D341Med (cell line): ENCODE data around the gene TARS3.

Experiments used
- DNase-seq: peaks from one replicate; pipeline ENCODE4 v3.0.0; 2012; ENCODE audit warnings: low spot score

TARS3 gene

DNA sequence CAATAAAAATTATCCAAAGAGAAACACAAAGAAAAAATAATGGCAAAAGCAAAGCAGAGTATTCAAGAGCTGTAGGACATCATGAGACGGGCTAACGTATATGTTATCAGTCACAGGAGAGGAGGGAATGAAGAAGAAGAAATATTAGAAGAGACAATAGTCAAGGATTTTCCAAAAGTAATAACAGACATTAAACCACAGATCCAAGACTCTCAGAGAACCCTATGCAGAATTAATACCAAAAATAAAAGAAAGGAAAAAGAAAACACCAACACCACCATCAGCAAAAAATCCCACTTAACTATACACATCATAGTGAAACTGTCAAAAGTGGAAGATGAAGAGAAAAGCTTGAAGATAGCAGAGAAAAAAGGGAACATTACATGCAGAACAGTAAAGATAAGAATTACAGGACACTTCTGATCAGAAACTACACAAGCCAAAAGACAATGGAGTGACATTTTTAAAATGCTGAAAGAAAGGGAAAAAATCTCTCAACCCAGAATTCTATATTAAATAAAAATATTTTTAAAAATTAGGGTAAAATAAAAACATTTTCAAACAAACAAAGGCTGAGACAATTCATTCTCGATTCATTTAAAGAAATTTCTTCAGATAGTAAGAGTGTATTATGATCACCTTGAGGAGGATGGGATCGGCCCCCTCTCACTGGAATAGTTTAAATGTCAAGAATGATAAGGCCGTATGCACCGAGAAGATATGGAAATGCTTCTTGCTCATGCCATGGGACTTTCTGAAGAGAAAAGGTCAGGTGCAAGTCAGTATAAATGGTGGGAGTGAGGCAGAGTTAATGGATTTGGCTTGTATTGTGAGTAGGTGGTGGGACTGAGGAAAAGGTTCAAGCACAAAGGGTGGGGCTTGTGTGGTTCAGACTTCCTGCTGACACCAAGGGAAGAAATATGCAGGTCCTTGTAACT lies 100.6 kb downstream of the TARS3 start:
- DNase-seq, result no peak

DNA sequence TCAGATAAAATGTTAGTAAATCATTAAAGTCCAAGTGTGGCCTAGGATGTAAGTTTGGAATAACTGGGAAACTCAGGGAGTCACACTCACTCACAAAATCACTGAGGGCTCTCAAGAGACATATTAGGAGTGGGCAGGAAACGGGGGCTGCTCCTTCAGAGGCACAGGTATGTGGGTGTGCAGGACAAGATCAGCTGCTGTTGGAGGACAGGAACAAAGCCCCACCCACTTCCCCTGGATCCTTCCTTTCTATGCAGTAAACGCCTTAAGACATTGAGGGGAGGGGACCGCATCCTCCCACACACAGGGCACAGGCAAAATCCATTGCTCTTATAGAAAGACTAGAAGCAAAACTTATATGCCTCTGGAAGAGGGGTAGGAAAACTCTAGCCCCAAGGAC lies 102.3 kb downstream of the TARS3 start:
- no peak for DNase-seq

DNA sequence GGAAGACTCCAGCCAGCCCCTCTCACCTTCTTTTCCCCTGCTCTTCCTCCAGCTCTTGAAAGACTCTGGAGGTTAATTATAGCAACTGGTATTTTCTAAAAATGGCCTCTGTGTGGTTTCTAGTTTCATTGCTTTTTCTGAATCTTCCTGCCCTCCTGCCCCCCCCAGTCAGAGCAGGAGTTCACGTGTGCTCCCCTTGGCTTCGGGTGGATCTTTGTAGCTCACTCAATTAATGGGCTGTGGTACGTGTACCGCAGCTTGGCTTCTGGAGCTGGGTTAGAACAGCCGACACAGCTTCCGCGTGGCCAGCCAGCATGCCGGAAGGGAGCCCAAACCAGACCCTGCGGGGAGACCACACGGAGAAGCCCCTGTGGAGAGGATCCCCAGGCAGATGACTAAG lies 103.6 kb downstream of the TARS3 start:
- DNase-seq, result no peak

DNA sequence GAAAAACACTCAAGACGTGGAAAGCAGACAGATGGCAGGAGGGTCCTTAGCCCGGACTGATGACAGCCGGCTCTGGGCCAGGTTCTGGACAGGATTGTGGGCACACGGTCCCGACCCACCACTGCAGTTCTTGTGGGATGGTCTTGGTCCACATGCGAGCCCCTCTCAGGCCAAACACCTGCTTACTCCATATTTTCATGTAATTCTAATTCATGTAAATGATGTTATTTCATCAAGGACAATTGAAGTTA lies 104.7 kb downstream of the TARS3 start:
- no peak for DNase-seq

DNA sequence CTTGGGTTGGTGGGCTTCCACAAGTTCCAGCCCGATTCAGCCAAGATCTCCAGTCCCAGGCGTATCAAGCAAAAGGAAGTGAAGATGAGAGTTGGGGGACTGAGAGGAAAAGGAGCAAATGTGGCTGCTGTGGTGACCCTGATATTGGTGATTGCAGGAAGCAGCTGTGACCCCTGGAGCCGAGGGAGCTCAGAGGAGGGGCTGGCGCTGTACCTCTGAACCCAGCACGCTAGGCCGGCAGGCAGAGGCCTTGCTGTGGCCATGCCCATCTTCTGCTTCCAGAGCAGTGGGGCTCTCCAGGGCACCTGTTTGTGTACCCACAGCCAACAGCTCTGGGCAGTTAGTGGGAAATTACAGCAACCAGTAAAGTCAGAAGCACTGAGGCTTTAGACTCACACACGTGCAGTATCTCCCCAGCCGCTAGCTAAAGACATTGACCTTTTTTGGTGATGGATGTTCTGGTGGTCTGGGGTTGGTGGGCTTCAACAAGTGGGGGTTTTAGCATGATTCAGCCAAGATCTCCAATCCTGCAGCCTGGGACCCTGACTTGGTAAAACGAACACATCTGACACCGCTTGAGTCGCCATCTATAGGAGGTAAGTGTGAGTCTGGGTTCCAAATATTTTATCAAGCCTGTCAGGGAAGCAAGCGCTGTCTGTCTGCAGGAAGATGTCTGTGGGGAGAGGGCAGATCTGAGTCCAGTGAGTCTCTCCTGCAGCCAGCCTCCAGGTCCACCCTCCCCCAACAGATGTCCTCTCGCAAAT lies 105.2 kb downstream of the TARS3 start:
- no peak for DNase-seq

DNA sequence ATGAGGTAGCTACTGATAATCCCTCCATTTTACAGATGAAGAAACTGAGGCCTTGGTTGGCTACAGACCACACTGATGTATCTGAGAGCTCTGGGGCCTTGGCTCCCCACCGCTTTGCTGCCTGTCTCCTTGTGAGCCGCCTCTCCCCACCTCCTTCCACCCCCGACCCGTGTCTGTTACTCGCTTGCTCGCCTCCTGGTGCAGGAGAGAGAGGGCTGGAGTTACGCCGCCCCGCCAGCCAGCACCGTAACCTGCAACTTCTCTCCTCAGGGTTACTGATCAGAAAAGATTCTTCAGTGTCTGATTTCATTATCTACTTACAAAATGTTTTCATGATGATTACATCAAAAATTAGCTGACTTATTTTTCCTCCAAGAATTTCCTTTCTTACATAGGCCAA lies 106.2 kb downstream of the TARS3 start:
- DNase-seq, result no peak

DNA sequence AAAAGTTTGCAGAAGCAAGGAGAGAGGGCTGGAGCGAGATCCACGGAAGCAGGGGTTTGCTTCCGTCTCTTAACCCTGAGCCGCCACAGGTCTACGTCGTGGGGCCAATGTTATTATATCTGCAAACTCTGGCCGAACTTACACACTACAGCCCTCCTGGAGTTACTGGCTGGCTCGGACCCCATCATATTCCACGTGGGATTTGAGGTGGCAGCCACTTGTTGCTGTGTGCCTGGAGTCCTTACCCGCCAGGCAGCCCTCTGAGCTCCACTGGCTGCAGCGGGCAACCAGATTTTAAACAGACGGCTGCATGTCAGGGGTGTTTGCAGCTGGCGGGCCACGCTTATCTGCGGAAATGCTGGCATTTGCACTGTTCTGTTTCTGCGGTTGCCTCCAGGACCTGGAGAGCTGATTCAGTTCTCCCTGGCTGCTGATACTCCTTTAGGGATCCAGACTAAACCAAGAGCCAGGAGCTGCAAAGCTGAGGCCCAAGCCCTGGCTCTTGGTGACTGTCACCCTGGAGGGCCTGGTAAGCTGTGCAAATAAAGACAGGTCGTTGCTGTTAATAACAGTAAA lies 106.8 kb downstream of the TARS3 start:
- no peak for DNase-seq

DNA sequence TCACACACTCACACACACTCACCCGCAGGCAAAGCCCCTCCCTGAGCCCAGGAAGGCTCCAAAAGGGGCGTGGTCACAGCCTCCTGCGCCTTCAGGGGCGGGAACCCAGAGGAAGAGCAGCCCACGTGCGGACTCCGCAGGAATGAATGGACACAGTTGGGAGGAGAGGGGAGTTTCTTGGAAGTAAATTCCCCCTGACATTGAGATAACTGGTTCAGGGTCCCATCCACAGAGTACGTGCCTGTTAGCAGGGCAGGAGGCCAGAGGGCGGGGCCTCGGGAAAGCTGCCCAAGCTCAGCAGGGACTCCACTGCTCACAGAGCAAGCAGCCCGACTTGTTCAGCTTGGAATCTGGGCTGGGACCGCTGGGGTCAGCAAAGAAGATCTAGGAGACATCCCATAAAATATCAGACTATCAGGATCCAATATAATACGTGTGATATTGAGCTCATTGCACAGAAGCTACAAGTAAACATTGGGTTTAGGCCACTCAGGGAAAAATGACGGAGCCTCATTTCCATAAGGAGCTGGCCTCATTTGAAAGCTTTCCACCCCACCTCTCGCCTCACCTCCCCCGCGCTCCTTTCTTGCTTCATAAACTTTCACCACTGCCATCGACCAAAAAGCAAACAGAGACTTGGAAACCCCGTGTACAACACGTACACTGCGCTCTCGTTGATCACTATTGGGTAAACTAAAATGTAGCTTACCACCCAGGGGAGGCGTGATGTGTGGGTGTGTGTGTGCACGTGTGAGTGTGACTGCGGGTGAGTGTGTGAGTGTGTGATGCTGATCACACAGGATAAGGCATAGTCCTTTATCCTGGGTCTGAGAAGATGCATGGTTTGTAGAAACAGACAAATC lies 108.1 kb downstream of the TARS3 start:
- DNase-seq, result no peak

DNA sequence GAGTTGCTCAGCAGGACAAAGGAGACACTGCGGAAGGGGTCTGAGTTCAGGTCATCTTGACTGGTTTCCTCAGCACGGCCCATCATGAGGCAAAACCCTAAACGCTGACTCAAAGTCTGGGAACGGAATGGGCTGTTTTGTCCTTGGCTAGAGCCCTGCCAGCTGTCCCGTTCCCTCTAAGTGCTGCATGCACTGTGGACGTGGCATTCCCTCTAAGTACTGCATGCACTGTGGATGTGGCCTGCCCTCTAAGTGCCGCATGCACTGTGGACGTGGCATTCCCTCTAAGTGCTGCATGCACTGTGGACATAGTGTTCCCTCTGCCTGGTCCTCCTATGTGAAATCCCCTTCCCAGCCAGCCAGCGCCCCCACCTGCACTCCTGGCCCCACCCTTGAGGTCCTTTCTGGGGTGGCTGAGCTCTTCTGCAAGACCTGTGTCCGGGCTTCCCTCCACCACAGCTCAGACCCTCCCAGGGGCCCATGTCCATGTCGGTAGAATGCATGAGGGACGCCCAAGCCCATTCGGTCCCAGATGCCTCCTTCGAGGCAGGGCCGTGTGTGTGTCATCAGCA lies 108.8 kb downstream of the TARS3 start:
- no peak for DNase-seq

DNA sequence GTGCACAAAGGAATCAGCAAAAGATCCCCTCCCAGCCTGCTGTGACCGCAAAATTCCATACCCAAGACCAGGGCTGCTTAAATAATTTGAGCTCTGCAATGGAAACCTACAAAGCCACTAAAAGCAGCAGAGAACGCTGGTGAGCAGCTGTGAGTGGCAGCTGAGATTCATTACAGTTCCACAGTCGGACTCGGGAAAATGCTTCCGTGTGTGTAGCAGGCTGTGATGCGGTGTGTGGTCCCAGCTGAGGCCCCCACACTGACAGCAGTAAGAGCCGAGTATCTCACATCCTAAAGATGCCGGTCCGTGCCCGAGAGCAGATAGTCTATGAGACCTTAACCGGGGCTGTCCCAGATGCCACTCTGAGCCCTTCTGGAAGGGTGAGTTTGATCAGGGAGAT lies 109.5 kb downstream of the TARS3 start:
- no peak for DNase-seq

DNA sequence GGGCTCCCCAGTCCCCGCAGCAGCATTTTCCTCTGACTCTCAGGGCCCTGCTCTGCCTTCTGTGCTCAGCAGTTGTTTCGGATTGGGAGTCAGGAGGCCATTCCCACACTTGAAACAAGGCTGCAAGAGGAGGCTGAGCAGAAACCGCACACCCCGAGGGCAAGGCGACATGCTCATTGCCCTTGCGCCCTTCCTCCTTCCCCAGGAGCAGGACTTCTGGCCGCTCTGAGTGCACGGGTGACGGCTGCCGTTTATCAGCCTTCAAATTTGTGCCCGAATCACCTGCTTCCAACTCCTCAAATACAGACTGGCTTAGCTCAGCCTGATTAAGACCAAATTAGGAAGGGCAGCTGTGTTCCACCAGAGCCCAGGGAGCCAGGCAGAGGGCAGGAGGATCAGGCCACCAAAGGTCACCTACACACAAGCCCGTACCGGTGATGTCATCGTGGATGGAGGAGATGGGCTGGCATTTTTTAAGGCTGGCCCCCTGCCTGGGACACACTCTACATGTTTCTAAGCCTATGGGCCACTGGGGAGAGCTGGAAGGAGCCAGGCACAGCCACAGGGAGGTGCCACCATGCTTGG lies 110.2 kb downstream of the TARS3 start:
- no peak for DNase-seq

DNA sequence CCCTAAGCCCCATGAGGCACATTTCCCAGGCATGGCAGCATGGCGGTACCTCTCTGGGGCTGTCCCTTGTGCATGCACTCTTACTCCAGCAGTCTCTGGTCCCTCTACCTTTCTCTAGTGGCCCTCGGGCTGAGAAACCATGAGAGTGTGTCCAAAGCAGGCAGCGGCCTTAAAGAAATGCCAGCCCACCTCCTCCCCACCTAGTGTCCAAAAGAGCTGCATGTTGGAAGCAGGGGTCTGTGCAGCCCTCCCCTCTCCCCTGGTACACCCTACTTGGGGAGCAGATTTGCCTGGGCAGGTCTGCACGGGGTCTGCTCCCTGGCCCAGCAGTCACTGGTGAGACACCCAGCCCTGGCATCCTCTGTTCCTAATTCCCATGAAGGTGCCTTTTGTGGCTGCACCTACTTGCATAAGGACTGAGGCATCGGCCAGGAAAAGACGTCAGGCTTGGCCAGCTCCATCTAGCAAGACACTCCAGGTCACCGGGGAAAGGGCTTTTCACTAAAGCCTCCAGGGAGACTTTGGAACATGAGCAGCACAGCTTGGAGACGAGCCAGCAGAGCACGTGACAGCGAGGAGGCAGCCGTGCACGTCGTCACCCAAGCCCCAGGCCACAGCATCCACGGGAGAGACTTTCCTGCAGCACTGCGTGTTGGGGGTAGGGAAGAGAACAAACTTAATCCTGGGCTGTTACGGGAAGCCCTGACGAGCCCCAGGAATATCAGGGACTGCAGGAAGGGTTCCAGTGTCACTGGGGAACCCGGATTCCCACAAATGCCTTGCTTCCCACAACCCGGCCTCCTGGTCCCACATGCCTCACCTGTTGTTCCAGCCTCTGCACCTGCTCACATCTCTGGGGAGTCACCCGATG lies 110.9 kb downstream of the TARS3 start:
- peak; percentile 68 for DNase-seq

DNA sequence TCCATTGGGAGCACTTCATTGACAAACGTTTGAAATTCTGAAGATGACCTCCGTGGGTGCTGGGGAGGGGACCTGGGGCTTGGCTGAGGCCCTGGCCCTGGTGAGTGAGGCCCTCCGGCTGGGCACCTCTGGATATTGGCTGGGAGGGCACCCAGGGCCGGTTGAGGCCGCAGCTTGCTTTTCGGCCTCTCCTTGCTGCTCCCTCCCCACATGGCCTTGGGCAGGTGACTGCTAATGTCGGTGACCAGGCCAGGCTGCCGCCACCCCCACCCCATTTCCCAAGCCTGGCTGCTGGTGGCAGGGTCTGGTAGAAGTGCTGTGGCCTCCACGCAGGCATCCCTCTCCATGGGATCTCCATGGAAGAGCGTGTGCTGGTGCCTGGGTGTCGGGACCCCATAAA lies 111.6 kb downstream of the TARS3 start:
- DNase-seq, result no peak

DNA sequence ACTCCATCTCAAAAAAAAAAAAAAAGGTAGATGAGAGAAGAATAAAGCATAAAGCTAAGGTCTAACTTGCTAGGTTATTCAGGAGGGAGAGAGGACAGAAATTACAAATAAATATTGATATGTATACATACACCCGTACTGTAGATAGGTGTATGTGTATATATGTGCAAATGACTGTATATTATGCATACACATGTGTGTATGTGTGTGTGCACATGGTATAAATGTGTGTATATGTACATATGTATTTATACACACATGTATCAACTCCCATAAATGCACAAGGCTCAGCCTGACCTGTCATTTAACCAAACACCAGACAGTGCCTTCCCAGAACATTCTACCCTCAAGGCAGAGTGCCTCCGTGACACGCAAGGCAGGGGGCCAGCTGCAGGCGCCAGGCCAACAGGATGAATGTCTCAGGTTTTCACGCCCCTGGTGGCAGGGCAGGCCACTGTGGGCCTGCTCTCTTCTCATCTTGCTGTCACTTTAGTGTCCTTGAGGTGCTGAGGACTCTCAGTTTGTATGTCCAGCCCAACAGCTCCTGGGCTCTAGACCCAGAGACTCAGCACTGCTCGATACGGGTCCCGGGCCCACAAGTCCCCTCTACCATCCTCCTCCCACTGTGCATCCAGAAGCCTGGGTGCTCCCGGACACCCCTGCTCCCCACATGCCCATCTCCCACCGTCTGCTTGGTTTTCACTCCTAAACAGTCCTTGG lies 112.5 kb downstream of the TARS3 start:
- DNase-seq, result no peak

DNA sequence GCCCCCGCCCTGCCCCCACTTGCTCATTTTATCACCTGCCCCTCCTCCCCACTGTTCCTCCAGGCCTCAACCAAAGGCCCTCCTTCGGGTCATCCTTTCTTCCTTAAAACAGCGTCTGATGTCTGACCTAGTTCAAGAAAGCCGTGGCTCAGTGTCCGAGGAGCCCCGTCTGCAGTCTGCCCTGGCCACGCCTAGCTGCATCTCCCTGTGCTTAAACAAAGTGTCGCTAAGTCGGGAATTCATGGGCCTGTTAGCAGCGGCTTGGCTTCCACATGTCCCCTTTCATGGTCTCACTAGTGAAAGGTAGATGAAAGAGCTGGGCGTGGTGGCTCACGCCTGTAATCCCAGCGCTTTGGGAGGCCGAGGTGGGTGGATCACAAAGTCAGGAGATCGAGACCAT lies 113.3 kb downstream of the TARS3 start:
- DNase-seq, result no peak

DNA sequence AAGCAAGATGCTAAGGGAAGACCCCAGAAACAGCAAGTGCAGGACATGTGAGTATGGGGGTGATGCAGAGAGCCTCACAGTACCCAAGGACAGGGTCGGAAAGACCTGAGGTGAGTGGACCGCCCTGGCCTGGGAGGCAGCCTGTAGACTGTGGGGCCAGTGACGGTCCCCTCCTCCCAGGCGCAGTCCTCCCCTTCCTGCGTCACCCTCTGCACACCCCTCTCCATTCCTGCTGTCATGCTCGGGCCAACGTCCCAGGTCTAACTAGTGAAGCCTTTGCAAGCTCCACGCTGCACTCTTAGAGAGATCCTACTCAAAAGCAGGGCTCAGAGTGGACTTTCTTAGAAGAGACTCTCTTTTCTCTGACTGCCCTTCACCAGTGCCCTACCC lies 113.7 kb downstream of the TARS3 start:
- DNase-seq, result no peak

DNA sequence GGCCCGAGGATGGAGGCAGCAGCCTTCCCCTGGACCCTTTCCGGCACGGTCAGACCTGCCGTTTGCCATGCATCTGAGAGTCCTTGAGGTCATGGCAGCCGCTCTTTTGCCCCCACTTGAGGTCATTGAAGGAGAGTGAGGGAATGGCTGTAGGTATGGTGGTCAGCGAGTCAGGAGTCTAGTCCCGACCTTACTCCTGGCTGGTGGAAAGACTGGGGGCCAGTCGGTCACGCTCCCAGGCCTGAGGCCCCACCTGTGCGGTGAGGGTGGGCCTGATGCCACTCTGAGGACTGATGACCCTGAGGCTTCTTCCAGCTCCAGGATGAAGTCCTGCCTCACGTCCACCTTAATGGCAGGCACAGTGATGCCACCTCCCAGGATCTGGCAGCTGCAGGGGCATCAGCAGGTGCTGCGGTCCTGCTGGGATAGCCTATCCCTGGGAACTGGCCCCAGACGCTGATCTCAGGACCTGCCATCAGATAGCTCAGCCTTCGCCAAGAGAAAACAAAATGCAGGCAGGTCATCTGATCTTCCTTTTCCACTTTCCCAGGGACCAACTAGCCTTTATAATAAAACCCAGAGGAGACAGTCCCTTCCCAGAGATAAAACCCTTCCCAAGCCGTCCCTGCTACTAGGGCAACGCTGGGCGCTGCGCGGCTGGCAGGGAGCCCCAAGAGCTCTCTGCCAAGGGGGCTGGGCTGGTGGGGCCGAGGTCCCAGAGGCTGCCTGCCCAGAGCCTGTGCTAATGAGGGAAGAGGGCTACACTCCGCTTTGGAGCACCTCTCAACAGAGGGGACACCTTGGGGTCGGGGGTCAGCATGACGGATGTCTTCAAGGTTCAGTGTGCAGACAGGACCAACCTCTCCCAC lies 114.3 kb downstream of the TARS3 start:
- no peak for DNase-seq

DNA sequence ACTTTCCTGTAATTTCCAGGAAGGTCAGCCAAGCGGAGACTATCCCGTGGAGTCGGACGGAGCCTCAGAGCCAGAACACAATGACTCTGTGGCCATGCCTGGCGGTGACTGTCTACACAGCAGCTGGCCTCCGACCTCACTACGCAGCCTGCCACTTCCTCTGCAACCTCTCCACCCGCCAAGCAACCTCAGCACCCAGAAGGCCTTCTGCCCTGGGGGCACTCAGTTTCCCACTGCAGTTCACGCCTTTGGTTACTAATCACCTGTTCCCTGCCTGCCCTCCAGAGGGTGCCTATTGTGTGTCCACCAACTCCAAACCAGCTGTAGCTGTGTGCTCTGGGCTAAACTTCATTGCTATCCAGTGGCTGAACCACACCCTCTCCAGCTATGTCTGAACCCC lies 116.1 kb downstream of the TARS3 start:
- DNase-seq, result no peak

DNA sequence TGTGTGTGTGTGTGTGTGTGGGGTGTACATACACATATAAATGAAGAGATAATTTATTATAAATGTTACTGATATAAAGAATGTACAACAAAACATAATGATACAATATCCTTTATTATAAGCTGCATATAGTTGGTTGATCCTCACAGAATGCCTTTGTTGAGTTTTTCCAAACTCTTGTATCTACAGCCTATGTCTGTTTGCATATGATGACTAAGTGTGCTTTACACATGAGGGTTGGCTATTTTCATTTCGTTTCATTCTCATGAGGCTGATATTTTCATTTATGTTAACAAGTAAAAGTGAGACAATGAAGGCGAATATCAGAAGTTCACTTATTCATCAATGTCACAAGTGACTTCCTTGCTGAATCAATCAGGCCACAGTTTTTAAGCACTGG lies 117.2 kb downstream of the TARS3 start:
- no peak for DNase-seq
